Measurements from ENCODE around the gene SASH1. TPM values are rescaled to one million over a fixed set of nuclear protein-coding genes. Genes with fewer than 3 reads are reported as not detected.

Gene SASH1
- total RNA-seq, 1 experiment from 2014 or later, result 6.6 TPM

DNA sequence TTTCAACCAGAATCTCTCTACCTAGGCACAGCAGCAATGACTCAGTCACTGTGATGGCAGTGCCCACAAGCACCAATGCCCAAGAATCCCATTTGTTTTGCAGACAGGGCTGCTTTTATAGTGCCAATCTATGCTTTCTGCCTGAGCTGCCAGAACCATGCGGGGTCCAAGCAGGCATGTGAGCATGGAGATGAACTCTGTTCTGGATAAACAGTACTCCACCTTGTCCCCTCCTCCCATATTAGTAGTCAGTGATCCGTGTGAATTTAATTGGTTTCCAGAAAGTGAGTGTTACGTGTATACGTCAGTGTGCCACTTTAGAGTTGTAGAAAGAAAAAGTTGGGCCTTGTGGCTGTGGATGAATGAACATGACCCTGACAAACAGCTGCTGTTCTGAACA is 79.4 kb downstream of the SASH1 start:
- no peaks in the 10 kb centered on the region for H3K4me1 ChIP-seq (ENCODE audit: control insufficient read depth, insufficient read depth, low read length)
- H3K9me3 ChIP-seq (ENCODE audit: control insufficient read depth, insufficient read depth, low read depth, low read length), result no peaks in the 10 kb centered on the region
- no peaks in the 10 kb centered on the region for H3K27me3 ChIP-seq (ENCODE audit: control insufficient read depth, insufficient read depth, low read length)
- H3K36me3 ChIP-seq (ENCODE audit: control insufficient read depth, insufficient read depth, low read length), result no peaks in the 10 kb centered on the region
- no TSS peak for BruUV-seq (replicated peaks)
- DNase-seq (ENCODE audit: low read depth, low spot score), result no peak
- ATAC-seq, result no peak
- intact Hi-C loops (cut with micrococcal nuclease; ENCODE audit: unreplicated experiment), result no loop called here
- ChIA-PET POLR2A (no interaction called here), CTCF (no interaction called here)
- H3K27ac ChIP-seq (ENCODE audit: low read length), result no peak overlapping the region
- no peak overlapping the region for H3K4me3 ChIP-seq (ENCODE audit: low read depth in 2 of 2, low read length in 2 of 2)
- no peak for TF ChIP-seq SIN3A (IDR thresholded peaks at IDR 0.05; ENCODE audit: borderline replicate concordance, insufficient read depth, low read depth, low read length)
- TF ChIP-seq, protein P1, sequence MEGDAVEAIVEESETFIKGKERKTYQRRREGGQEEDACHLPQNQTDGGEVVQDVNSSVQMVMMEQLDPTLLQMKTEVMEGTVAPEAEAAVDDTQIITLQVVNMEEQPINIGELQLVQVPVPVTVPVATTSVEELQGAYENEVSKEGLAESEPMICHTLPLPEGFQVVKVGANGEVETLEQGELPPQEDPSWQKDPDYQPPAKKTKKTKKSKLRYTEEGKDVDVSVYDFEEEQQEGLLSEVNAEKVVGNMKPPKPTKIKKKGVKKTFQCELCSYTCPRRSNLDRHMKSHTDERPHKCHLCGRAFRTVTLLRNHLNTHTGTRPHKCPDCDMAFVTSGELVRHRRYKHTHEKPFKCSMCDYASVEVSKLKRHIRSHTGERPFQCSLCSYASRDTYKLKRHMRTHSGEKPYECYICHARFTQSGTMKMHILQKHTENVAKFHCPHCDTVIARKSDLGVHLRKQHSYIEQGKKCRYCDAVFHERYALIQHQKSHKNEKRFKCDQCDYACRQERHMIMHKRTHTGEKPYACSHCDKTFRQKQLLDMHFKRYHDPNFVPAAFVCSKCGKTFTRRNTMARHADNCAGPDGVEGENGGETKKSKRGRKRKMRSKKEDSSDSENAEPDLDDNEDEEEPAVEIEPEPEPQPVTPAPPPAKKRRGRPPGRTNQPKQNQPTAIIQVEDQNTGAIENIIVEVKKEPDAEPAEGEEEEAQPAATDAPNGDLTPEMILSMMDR (IDR thresholded peaks at IDR 0.05), result no peak
- no peak for TF ChIP-seq TCF7L2 (IDR thresholded peaks at IDR 0.05; ENCODE audit: low read depth, low read length)
- in situ Hi-C loops (cut with HindIII; ENCODE audit: low pct_unique_long_range_greater_than_20kb, low sequenced_read_pairs), result no loop called here

DNA sequence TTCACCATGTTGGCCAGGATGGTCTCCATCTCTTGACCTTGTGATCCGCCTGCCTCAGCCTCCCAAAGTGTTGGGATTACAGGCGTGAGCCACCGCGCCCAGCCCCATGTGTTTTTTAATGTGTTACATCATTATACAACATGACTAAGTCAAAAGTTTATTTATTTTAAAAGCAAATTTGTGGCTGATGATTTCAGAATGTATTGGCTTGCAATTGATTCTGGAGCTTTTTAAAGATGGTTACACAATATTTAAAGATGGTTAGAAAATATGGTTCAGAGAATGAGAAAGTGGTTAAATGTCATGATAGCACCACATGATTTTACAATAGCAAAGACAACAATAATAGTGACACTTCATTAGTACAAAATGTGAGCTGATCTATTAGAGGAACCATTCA is 80.5 kb downstream of the SASH1 start:
- no TSS peak for BruUV-seq (replicated peaks)
- Histone ChIP-seq H3K4me1 (ENCODE audit: control insufficient read depth, insufficient read depth, low read length) (no peaks in the 10 kb centered on the region), H3K27me3 (ENCODE audit: control insufficient read depth, insufficient read depth, low read length) (no peaks in the 10 kb centered on the region), H3K4me3 (ENCODE audit: low read depth in 2 of 2, low read length in 2 of 2) (no peak overlapping the region), H3K36me3 (ENCODE audit: control insufficient read depth, insufficient read depth, low read length) (no peaks in the 10 kb centered on the region), H3K9me3 (ENCODE audit: control insufficient read depth, insufficient read depth, low read depth, low read length) (no peaks in the 10 kb centered on the region), H3K27ac (ENCODE audit: low read length) (no peak overlapping the region)
- ATAC-seq (no peak), DNase-seq (ENCODE audit: low read depth, low spot score) (no peak)
- intact Hi-C loops (cut with micrococcal nuclease; ENCODE audit: unreplicated experiment) (no loop called here), in situ Hi-C loops (cut with HindIII; ENCODE audit: low pct_unique_long_range_greater_than_20kb, low sequenced_read_pairs) (no loop called here)
- TF ChIP-seq POLR2AphosphoS5 (IDR thresholded peaks at IDR 0.05; ENCODE audit: low read depth, low read length) (no peak), TCF7L2 (IDR thresholded peaks at IDR 0.05; ENCODE audit: low read depth, low read length) (no peak), SIN3A (IDR thresholded peaks at IDR 0.05; ENCODE audit: borderline replicate concordance, insufficient read depth, low read depth, low read length) (no peak)
- TF ChIP-seq, protein P2, sequence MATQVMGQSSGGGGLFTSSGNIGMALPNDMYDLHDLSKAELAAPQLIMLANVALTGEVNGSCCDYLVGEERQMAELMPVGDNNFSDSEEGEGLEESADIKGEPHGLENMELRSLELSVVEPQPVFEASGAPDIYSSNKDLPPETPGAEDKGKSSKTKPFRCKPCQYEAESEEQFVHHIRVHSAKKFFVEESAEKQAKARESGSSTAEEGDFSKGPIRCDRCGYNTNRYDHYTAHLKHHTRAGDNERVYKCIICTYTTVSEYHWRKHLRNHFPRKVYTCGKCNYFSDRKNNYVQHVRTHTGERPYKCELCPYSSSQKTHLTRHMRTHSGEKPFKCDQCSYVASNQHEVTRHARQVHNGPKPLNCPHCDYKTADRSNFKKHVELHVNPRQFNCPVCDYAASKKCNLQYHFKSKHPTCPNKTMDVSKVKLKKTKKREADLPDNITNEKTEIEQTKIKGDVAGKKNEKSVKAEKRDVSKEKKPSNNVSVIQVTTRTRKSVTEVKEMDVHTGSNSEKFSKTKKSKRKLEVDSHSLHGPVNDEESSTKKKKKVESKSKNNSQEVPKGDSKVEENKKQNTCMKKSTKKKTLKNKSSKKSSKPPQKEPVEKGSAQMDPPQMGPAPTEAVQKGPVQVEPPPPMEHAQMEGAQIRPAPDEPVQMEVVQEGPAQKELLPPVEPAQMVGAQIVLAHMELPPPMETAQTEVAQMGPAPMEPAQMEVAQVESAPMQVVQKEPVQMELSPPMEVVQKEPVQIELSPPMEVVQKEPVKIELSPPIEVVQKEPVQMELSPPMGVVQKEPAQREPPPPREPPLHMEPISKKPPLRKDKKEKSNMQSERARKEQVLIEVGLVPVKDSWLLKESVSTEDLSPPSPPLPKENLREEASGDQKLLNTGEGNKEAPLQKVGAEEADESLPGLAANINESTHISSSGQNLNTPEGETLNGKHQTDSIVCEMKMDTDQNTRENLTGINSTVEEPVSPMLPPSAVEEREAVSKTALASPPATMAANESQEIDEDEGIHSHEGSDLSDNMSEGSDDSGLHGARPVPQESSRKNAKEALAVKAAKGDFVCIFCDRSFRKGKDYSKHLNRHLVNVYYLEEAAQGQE (IDR thresholded peaks at IDR 0.05; ENCODE audit: insufficient read depth in 1 of 2, low read depth in 2 of 2, low read length in 1 of 2), result no peak
- TF ChIP-seq, protein P1 (IDR thresholded peaks at IDR 0.05), result no peak
- POLR2A ChIA-PET, result no interaction called here
- CTCF ChIA-PET, result no interaction called here
